ENCODE measurements around the gene TESK2. TPM values are rescaled to one million over a fixed set of nuclear protein-coding genes. Genes with fewer than 3 reads are reported as not detected.

TESK2 gene
- polyA plus RNA-seq, 1 donor from 2014 or later, result 0.51 TPM

- Histone ChIP-seq H4K20me1 (ENCODE audit: insufficient read depth) (no peaks in the 10 kb centered on the region), H2AFZ (ENCODE audit: low read depth, low read length) (no peak overlapping the region)
Measured at GRCh38 chr1:45386219-45386618, 104.7 kb downstream of the TESK2 start.

GRCh38 chr1:45385302-45385701, 105.7 kb downstream of the TESK2 start:
- Histone ChIP-seq H3K27me3 (ENCODE audit: insufficient read depth, low read depth, low read length) (no peaks in the 10 kb centered on the region), H3K9me3 (ENCODE audit: low read length) (no peaks in the 10 kb centered on the region), H3K36me3 (ENCODE audit: insufficient read depth, low read length) (no peaks in the 10 kb centered on the region), H4K20me1 (ENCODE audit: insufficient read depth) (no peaks in the 10 kb centered on the region), H3K79me2 (replicated peaks; ENCODE audit: insufficient read depth, low read length) (no peaks in the 10 kb centered on the region), H3K4me3 (ENCODE audit: low read length) (no peak overlapping the region), H3K27ac (ENCODE audit: low read length) (no peak overlapping the region), H2AFZ (ENCODE audit: low read depth, low read length) (no peak overlapping the region), H3K9me2 (ENCODE audit: insufficient read depth, low read length) (no peaks in the 10 kb centered on the region), H3K9ac (ENCODE audit: low read length) (no peak overlapping the region), H3F3A (ENCODE audit: insufficient read depth, low read length, poor library complexity, severe bottlenecking) (no peaks in the 10 kb centered on the region), H3K4me2 (ENCODE audit: low read length) (no peak overlapping the region)
- TF ChIP-seq REST (IDR thresholded peaks at IDR 0.05; ENCODE audit: borderline replicate concordance) (no peak), POLR2AphosphoS5 (IDR thresholded peaks at IDR 0.05) (no peak), EZH2 (IDR thresholded peaks at IDR 0.05; ENCODE audit: borderline replicate concordance, insufficient read depth, low read length, poor library complexity, severe bottlenecking) (no peak), RAD21 (conservative IDR thresholded peaks at IDR 0.05) (no peak), SMC3 (conservative IDR thresholded peaks at IDR 0.05; ENCODE audit: poor library complexity) (no peak), CTCF (IDR thresholded peaks at IDR 0.05; ENCODE audit: poor library complexity, severe bottlenecking) (no peak)

More at GRCh38 chr1:45386219-45386618, 104.7 kb downstream of the TESK2 start:
- no peaks in the 10 kb centered on the region for H3K9me3 ChIP-seq (ENCODE audit: low read length)
- no peaks in the 10 kb centered on the region for H3K27me3 ChIP-seq (ENCODE audit: insufficient read depth, low read depth, low read length)
- no peaks in the 10 kb centered on the region for H3F3A ChIP-seq (ENCODE audit: insufficient read depth, low read length, poor library complexity, severe bottlenecking)
- no peaks in the 10 kb centered on the region for H3K36me3 ChIP-seq (ENCODE audit: insufficient read depth, low read length)
- H3K9me2 ChIP-seq (ENCODE audit: insufficient read depth, low read length), result no peaks in the 10 kb centered on the region
- H3K9ac ChIP-seq (ENCODE audit: low read length), result no peak overlapping the region
- H3K79me2 ChIP-seq (replicated peaks; ENCODE audit: insufficient read depth, low read length), result no peaks in the 10 kb centered on the region
- no peak overlapping the region for H3K4me3 ChIP-seq (ENCODE audit: low read length)
- H3K27ac ChIP-seq (ENCODE audit: low read length), result no peak overlapping the region
- TF ChIP-seq REST (IDR thresholded peaks at IDR 0.05; ENCODE audit: borderline replicate concordance), result no peak
- TF ChIP-seq RAD21 (conservative IDR thresholded peaks at IDR 0.05), result no peak
- no peak for TF ChIP-seq POLR2AphosphoS5 (IDR thresholded peaks at IDR 0.05)
- TF ChIP-seq EZH2 (IDR thresholded peaks at IDR 0.05; ENCODE audit: borderline replicate concordance, insufficient read depth, low read length, poor library complexity, severe bottlenecking), result no peak
- no peak for TF ChIP-seq MXI1 (conservative IDR thresholded peaks at IDR 0.05; ENCODE audit: poor library complexity, severe bottlenecking)
- TF ChIP-seq EP300 (conservative IDR thresholded peaks at IDR 0.05; ENCODE audit: poor library complexity, severe bottlenecking), result no peak
- TF ChIP-seq SMC3 (conservative IDR thresholded peaks at IDR 0.05; ENCODE audit: poor library complexity), result no peak
- TF ChIP-seq CTCF (IDR thresholded peaks at IDR 0.05; ENCODE audit: poor library complexity, severe bottlenecking), result no peak
- TF ChIP-seq TAF1 (IDR thresholded peaks at IDR 0.05; ENCODE audit: low read depth), result no peak
- no peak overlapping the region for H3K4me2 ChIP-seq (ENCODE audit: low read length)

Data from neural cell (in vitro differentiated cells).